ENCODE data around the gene RFFL.

DNA sequence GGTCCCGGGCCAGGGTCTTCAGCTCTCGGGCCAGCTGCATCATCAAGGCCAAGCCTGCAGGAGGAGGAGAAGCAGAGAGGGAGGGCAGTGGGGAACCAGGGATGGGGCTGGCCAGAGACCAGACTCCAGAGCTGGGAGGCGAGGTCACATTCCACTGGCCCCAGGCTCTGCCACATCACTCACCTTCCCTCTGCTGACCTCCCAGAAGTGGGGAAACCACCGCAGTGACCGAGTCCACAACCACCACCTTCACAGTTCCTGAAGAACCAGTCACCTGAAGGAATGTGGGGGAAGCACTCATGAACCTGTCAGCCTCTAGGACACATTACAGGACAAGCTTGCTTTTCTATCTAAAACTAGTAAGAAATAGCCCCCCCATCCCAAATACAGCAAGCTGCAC lies 39.8 kb upstream of the RFFL start:
- TF ChIP-seq, protein P1, sequence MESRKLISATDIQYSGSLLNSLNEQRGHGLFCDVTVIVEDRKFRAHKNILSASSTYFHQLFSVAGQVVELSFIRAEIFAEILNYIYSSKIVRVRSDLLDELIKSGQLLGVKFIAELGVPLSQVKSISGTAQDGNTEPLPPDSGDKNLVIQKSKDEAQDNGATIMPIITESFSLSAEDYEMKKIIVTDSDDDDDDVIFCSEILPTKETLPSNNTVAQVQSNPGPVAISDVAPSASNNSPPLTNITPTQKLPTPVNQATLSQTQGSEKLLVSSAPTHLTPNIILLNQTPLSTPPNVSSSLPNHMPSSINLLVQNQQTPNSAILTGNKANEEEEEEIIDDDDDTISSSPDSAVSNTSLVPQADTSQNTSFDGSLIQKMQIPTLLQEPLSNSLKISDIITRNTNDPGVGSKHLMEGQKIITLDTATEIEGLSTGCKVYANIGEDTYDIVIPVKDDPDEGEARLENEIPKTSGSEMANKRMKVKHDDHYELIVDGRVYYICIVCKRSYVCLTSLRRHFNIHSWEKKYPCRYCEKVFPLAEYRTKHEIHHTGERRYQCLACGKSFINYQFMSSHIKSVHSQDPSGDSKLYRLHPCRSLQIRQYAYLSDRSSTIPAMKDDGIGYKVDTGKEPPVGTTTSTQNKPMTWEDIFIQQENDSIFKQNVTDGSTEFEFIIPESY (IDR thresholded peaks at IDR 0.05; ENCODE audit: extremely low read depth, insufficient replicate concordance, low read length), result no peak
- TF ChIP-seq, protein P2, sequence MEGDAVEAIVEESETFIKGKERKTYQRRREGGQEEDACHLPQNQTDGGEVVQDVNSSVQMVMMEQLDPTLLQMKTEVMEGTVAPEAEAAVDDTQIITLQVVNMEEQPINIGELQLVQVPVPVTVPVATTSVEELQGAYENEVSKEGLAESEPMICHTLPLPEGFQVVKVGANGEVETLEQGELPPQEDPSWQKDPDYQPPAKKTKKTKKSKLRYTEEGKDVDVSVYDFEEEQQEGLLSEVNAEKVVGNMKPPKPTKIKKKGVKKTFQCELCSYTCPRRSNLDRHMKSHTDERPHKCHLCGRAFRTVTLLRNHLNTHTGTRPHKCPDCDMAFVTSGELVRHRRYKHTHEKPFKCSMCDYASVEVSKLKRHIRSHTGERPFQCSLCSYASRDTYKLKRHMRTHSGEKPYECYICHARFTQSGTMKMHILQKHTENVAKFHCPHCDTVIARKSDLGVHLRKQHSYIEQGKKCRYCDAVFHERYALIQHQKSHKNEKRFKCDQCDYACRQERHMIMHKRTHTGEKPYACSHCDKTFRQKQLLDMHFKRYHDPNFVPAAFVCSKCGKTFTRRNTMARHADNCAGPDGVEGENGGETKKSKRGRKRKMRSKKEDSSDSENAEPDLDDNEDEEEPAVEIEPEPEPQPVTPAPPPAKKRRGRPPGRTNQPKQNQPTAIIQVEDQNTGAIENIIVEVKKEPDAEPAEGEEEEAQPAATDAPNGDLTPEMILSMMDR (IDR thresholded peaks at IDR 0.05 in 2 of 3, conservative IDR thresholded peaks at IDR 0.05 in 1 of 3; ENCODE audit: borderline replicate concordance in 1 of 3, insufficient read depth in 1 of 3, low read depth in 2 of 3, low read length in 2 of 3), result no peak
- no peak for TF ChIP-seq POLR2A (IDR thresholded peaks at IDR 0.05; ENCODE audit: borderline replicate concordance, extremely low read depth, insufficient read depth, insufficient read length)
- TF ChIP-seq EZH2phosphoT487 (IDR thresholded peaks at IDR 0.05; ENCODE audit: borderline replicate concordance), result no peak
- TF ChIP-seq POLR2AphosphoS5 (IDR thresholded peaks at IDR 0.05; ENCODE audit: low read depth, low read length), result no peak
- no peak for TF ChIP-seq EZH2 (IDR thresholded peaks at IDR 0.05)
- no peak for TF ChIP-seq YY1 (IDR thresholded peaks at IDR 0.05; ENCODE audit: extremely low read depth, insufficient replicate concordance, low read depth, low read length)
- TF ChIP-seq CEBPB (IDR thresholded peaks at IDR 0.05; ENCODE audit: low read depth), result no peak
- TF ChIP-seq RAD21 (IDR thresholded peaks at IDR 0.05; ENCODE audit: low read depth), result no peak
- no peak for TF ChIP-seq ELF1 (IDR thresholded peaks at IDR 0.05; ENCODE audit: borderline replicate concordance, low read depth)
- no peak for TF ChIP-seq ZFX (IDR thresholded peaks at IDR 0.05)

Data from HCT116 (cell line).